ENCODE measurements around the gene KCTD7.

KCTD7 gene

DNA sequence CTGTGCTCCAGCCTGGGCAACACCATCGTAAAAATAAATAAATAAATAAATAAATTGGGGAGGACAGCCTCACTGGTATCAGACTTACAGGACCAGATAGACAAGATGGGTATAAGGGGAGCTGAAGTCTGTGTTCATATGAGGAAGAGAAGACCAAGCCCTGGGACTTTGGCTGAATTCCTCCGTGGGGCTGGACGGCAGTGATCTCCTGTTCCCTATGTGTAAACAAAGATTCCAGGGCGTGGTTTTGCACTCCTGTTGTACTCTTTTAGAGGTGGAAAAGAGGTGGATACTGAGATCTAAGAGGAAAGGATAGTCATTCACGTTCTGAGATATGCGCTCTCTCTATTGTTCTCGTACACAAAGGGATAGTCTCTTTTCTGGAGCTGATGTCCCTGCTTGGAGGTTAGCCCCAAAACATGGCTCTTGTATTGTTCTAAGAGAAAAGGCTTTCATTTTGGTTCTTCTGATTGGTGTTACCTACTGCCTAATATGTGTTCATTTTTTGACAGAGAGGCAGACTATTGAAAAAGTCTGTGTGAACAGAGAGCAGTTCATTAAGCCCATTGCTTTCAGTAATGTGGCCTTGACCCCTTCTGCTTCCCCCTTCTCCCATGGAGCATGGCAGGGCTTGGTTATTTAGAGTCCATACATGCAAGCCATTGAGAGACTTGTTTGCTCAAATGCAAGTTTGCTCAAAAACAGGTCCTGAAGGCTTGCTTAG lies 12.3 kb downstream of the KCTD7 start:
- no peak for TF ChIP-seq EZH2phosphoT487 (IDR thresholded peaks at IDR 0.05; ENCODE audit: low read depth)
- TF ChIP-seq, protein P1, sequence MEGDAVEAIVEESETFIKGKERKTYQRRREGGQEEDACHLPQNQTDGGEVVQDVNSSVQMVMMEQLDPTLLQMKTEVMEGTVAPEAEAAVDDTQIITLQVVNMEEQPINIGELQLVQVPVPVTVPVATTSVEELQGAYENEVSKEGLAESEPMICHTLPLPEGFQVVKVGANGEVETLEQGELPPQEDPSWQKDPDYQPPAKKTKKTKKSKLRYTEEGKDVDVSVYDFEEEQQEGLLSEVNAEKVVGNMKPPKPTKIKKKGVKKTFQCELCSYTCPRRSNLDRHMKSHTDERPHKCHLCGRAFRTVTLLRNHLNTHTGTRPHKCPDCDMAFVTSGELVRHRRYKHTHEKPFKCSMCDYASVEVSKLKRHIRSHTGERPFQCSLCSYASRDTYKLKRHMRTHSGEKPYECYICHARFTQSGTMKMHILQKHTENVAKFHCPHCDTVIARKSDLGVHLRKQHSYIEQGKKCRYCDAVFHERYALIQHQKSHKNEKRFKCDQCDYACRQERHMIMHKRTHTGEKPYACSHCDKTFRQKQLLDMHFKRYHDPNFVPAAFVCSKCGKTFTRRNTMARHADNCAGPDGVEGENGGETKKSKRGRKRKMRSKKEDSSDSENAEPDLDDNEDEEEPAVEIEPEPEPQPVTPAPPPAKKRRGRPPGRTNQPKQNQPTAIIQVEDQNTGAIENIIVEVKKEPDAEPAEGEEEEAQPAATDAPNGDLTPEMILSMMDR (IDR thresholded peaks at IDR 0.05; ENCODE audit: low read depth, low read length) = no peak
- no peaks in the 10 kb centered on the region for H3K9me3 ChIP-seq (ENCODE audit: insufficient read depth, low read length)
- H3K4me3 ChIP-seq (ENCODE audit: low read length) = no peak overlapping the region
- H4K20me1 ChIP-seq (ENCODE audit: insufficient read depth, low read length) = no peaks in the 10 kb centered on the region
- H3K9ac ChIP-seq (ENCODE audit: low read length) = no peak overlapping the region
- H2AFZ ChIP-seq (ENCODE audit: low read depth, low read length) = no peak overlapping the region
- H3K36me3 ChIP-seq (replicated peaks; ENCODE audit: low read depth, low read length) = peaks cover 4% of the 10 kb centered on the region
- H3K27me3 ChIP-seq (ENCODE audit: low read depth, low read length) = no peaks in the 10 kb centered on the region
- H3K27ac ChIP-seq (ENCODE audit: low read length) = no peak overlapping the region
- no peaks in the 10 kb centered on the region for H3K4me1 ChIP-seq (ENCODE audit: low read length)
- no peaks in the 10 kb centered on the region for H3K79me2 ChIP-seq (ENCODE audit: low read length)
- H3K4me2 ChIP-seq (ENCODE audit: low read length) = no peak overlapping the region

DNA sequence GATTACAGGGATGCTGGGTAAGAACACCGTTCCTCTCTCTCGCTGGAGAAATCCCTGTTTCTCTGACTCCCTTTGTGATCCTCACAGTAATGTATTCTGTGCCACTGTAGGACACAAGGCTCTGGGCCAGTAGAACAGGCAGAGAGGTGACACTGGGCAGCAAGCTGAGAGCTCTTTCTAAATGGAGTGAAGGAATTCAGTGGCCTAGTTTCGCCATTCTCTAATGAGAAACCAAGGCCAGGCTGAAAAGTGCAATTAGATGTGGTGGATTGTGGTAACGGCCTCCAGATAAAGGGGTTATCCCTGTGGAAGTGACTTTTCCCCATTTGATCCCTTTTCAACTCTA lies 12.8 kb downstream of the KCTD7 start:
- no peaks in the 10 kb centered on the region for H4K20me1 ChIP-seq (ENCODE audit: insufficient read depth, low read length)
- H3K4me1 ChIP-seq (ENCODE audit: low read length) = no peaks in the 10 kb centered on the region
- peaks cover 4% of the 10 kb centered on the region for H3K36me3 ChIP-seq (replicated peaks; ENCODE audit: low read depth, low read length)
- H3K9ac ChIP-seq (ENCODE audit: low read length) = no peak overlapping the region
- H3K4me2 ChIP-seq (ENCODE audit: low read length) = no peak overlapping the region
- no peak for TF ChIP-seq EZH2phosphoT487 (IDR thresholded peaks at IDR 0.05; ENCODE audit: low read depth)
- TF ChIP-seq, protein P1 (IDR thresholded peaks at IDR 0.05; ENCODE audit: low read depth, low read length) = no peak
- H3K4me3 ChIP-seq (ENCODE audit: low read length) = no peak overlapping the region
- H3K9me3 ChIP-seq (ENCODE audit: insufficient read depth, low read length) = no peaks in the 10 kb centered on the region
- no peaks in the 10 kb centered on the region for H3K27me3 ChIP-seq (ENCODE audit: low read depth, low read length)
- no peak overlapping the region for H2AFZ ChIP-seq (ENCODE audit: low read depth, low read length)
- H3K27ac ChIP-seq (ENCODE audit: low read length) = no peak overlapping the region
- no peaks in the 10 kb centered on the region for H3K79me2 ChIP-seq (ENCODE audit: low read length)

DNA sequence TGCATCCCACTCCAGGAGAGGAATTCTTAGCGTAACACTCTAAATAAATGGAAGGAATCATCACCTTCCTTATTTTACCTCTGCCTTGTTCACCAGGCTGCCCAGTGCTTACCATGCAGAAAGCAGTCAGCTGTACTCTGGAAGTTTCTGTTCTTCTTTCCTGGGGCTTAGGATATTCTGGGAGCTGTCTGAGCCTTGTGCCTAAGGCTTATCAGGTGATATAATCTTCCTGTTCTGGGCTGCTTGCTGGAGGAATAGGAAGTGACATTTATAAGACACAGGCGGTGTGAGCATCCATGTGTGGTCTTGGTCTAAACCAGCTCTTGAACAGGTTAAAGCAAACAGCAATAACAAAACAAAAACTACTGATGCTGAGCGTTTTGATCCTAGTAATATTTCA lies 13.5 kb downstream of the KCTD7 start:
- no peak for TF ChIP-seq EZH2phosphoT487 (IDR thresholded peaks at IDR 0.05; ENCODE audit: low read depth)
- TF ChIP-seq, protein P1 (IDR thresholded peaks at IDR 0.05; ENCODE audit: low read depth, low read length) = no peak
- H3K27ac ChIP-seq (ENCODE audit: low read length) = no peak overlapping the region
- H4K20me1 ChIP-seq (ENCODE audit: insufficient read depth, low read length) = no peaks in the 10 kb centered on the region
- no peak overlapping the region for H3K9ac ChIP-seq (ENCODE audit: low read length)
- no peak overlapping the region for H3K4me3 ChIP-seq (ENCODE audit: low read length)
- no peaks in the 10 kb centered on the region for H3K4me1 ChIP-seq (ENCODE audit: low read length)
- no peak overlapping the region for H2AFZ ChIP-seq (ENCODE audit: low read depth, low read length)
- peaks cover 4% of the 10 kb centered on the region for H3K36me3 ChIP-seq (replicated peaks; ENCODE audit: low read depth, low read length)
- H3K4me2 ChIP-seq (ENCODE audit: low read length) = no peak overlapping the region
- H3K9me3 ChIP-seq (ENCODE audit: insufficient read depth, low read length) = no peaks in the 10 kb centered on the region
- H3K79me2 ChIP-seq (ENCODE audit: low read length) = no peaks in the 10 kb centered on the region
- no peaks in the 10 kb centered on the region for H3K27me3 ChIP-seq (ENCODE audit: low read depth, low read length)

DNA sequence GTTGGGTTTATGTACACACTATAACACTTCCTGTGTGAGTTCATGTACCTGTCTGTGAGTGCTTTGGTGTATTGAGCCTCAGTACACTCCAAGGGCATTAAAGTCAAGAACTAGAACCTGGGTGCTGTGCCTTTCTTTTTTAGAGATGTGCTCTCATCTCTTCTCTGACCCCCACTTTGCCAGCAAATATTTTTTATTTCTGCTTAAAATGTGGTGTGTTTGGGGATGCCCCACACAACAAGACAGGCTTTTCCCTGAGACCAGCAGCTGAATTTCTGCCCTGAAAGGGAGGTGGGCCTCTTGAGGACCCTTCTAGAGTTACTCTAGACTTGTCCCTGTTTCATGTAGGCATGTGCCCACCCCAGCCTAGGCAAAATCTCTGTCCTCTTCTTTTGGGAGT lies 14.3 kb downstream of the KCTD7 start:
- no peak overlapping the region for H2AFZ ChIP-seq (ENCODE audit: low read depth, low read length)
- H3K9ac ChIP-seq (ENCODE audit: low read length) = no peak overlapping the region
- TF ChIP-seq, protein P1 (IDR thresholded peaks at IDR 0.05; ENCODE audit: low read depth, low read length) = no peak
- TF ChIP-seq EZH2phosphoT487 (IDR thresholded peaks at IDR 0.05; ENCODE audit: low read depth) = no peak
- no peak overlapping the region for H3K4me3 ChIP-seq (ENCODE audit: low read length)
- H3K27ac ChIP-seq (ENCODE audit: low read length) = no peak overlapping the region
- H3K79me2 ChIP-seq (ENCODE audit: low read length) = no peaks in the 10 kb centered on the region
- H3K9me3 ChIP-seq (ENCODE audit: insufficient read depth, low read length) = no peaks in the 10 kb centered on the region
- H3K4me2 ChIP-seq (ENCODE audit: low read length) = no peak overlapping the region
- no peaks in the 10 kb centered on the region for H3K4me1 ChIP-seq (ENCODE audit: low read length)
- no peaks in the 10 kb centered on the region for H3K27me3 ChIP-seq (ENCODE audit: low read depth, low read length)
- H4K20me1 ChIP-seq (ENCODE audit: insufficient read depth, low read length) = no peaks in the 10 kb centered on the region
- peaks cover 4% of the 10 kb centered on the region for H3K36me3 ChIP-seq (replicated peaks; ENCODE audit: low read depth, low read length)

Measured in OCI-LY3 (cell line).